ENCODE data around the gene TRPT1. TPM values are rescaled to one million over a fixed set of nuclear protein-coding genes. Genes with fewer than 3 reads are reported as not detected.

TRPT1 gene
- total and polyA plus RNA-seq, 2 donors from 2014 or later, result 39.2 to 103 TPM

DNA sequence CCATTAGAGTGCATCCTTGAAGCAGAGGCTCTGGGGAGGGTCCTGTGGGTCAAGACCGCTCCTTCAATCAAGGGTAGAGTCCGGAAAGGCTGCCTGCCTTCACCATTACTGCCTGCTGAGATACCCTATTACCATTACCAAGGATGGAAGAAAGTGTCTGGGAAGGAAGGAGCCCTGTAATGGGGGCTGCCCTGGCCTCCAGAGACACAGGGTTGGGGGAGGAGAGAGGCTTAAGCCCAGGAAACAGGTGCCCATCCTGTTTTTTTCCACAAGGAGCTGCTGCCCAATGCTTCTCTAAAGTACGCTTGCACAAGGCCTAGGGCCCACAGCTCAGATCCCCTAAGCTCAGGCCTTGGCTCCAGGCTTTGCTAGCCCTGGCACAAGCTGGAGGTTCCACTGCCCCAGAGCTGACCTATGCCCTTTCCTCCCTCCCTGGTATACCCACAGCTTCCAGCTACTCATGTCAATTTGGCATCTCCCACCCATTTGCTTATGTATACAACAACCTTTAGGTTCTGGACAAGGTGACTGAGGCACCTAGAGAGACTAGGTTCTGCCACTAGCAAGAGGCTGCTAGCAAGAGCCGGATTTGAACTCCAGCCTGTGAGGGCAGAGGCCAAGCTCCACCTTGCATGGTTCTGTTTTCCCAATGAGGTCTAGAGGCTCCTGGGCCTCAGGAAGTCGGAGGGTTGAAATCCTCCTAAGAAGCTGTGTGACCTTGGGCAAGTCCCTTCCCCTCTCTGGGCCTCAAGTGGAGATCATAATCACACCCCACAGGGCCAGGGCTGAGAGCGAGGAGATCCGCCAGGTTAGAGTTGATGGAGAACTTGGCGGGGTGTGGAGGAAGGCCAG, 23.8 kb upstream of the TRPT1 start:
- Histone ChIP-seq H3K4me1 (ENCODE audit: control insufficient read depth in 2 of 3, insufficient read depth in 2 of 3, low read depth in 1 of 3, low read length in 3 of 3) (peaks cover 0 to 39% (median 5%) of the 10 kb centered on the region in 3 donors), H3K9me3 (ENCODE audit: control insufficient read depth in 2 of 3, insufficient read depth in 1 of 3, low read length in 3 of 3) (no peaks in the 10 kb centered on the region), H3K27me3 (ENCODE audit: control insufficient read depth, insufficient read depth, low read length) (no peaks in the 10 kb centered on the region), H3K9ac (ENCODE audit: low read length in 3 of 3) (no peak overlapping the region), H3K4me3 (ENCODE audit: low read length in 3 of 3) (no peak overlapping the region), H3K27ac (ENCODE audit: low read depth in 2 of 2, low read length in 2 of 2) (no peak overlapping the region), H3K36me3 (ENCODE audit: control insufficient read depth in 2 of 3, insufficient read depth in 3 of 3, low read length in 3 of 3) (no peaks in the 10 kb centered on the region)
- DNase-seq, result no peak
- TF ChIP-seq, protein P1, sequence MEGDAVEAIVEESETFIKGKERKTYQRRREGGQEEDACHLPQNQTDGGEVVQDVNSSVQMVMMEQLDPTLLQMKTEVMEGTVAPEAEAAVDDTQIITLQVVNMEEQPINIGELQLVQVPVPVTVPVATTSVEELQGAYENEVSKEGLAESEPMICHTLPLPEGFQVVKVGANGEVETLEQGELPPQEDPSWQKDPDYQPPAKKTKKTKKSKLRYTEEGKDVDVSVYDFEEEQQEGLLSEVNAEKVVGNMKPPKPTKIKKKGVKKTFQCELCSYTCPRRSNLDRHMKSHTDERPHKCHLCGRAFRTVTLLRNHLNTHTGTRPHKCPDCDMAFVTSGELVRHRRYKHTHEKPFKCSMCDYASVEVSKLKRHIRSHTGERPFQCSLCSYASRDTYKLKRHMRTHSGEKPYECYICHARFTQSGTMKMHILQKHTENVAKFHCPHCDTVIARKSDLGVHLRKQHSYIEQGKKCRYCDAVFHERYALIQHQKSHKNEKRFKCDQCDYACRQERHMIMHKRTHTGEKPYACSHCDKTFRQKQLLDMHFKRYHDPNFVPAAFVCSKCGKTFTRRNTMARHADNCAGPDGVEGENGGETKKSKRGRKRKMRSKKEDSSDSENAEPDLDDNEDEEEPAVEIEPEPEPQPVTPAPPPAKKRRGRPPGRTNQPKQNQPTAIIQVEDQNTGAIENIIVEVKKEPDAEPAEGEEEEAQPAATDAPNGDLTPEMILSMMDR (IDR thresholded peaks at IDR 0.05; ENCODE audit: borderline replicate concordance, extremely low read depth, insufficient read depth), result no peak
- intact Hi-C loops (cut with DNase I), result no loop called here
- no peak for FAIRE-seq

DNA sequence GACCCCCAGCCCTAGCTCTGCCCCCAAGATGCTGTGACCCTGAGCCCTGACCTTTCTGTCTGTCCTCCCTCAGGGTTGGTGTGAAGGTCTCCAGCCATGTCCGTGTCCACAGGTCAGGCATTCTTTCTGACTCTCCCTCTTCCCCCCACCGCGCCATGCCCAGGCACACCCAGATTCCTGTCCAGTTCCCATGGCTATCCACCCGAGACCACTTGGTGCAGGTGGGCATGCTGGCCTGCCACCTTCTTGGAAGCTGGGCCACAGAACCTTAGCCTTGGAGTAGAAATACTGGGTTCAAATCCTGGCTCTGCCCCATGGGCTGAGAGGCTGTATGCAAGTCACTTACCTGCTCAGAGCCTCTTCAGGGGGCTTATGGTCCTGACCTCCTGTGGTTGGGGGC, 23.1 kb upstream of the TRPT1 start:
- no peaks in the 10 kb centered on the region for H3K9me3 ChIP-seq (ENCODE audit: control insufficient read depth in 2 of 3, insufficient read depth in 1 of 3, low read length in 3 of 3)
- no peaks in the 10 kb centered on the region for H3K27me3 ChIP-seq (ENCODE audit: control insufficient read depth, insufficient read depth, low read length)
- no peak overlapping the region for H3K9ac ChIP-seq (ENCODE audit: low read length in 3 of 3)
- DNase-seq (no peak), FAIRE-seq (no peak)
- H3K4me1 ChIP-seq (ENCODE audit: control insufficient read depth in 2 of 3, insufficient read depth in 2 of 3, low read depth in 1 of 3, low read length in 3 of 3), result peaks cover 0 to 37% (median 5%) of the 10 kb centered on the region in 3 donors
- no peak overlapping the region for H3K27ac ChIP-seq (ENCODE audit: low read depth in 2 of 2, low read length in 2 of 2)
- TF ChIP-seq, protein P1 (IDR thresholded peaks at IDR 0.05; ENCODE audit: borderline replicate concordance, extremely low read depth, insufficient read depth), result no peak
- H3K36me3 ChIP-seq (ENCODE audit: control insufficient read depth in 2 of 3, insufficient read depth in 3 of 3, low read length in 3 of 3), result peaks cover 0 to 1% (median 0%) of the 10 kb centered on the region in 3 donors
- intact Hi-C loops (cut with DNase I), result no loop called here
- no peak overlapping the region for H3K4me3 ChIP-seq (ENCODE audit: low read length in 3 of 3)

DNA sequence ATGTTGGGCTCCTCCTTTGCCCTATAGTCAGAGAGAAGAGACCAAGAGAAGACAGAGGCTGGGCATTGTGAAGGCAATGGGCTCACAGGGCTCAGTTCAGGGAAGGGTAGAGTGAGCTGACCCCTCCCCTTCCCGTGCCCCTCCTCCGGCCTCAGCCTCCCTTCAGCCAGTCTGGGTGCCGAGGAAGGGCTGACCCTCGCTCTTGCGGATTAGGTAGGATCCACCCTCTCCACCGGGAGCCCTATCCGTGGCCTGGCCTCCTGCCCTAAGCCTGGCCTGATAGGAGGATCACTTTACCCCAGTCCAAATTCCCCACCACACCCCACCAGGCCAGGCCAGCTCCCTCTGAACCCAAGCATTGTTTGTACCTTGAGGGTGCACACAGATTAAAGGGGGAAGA, 22.6 kb upstream of the TRPT1 start:
- intact Hi-C loops (cut with DNase I), result no loop called here

More for the DNA sequence above, 22.6 kb upstream of the TRPT1 start:
- peaks cover 0 to 37% (median 5%) of the 10 kb centered on the region in 3 donors for H3K4me1 ChIP-seq (ENCODE audit: control insufficient read depth in 2 of 3, insufficient read depth in 2 of 3, low read depth in 1 of 3, low read length in 3 of 3)
- no peak for FAIRE-seq
- no peak overlapping the region for H3K27ac ChIP-seq (ENCODE audit: low read depth in 2 of 2, low read length in 2 of 2)
- H3K27me3 ChIP-seq (ENCODE audit: control insufficient read depth, insufficient read depth, low read length), result no peaks in the 10 kb centered on the region
- no peak overlapping the region for H3K4me3 ChIP-seq (ENCODE audit: low read length in 3 of 3)
- no peak overlapping the region for H3K9ac ChIP-seq (ENCODE audit: low read length in 3 of 3)
- H3K36me3 ChIP-seq (ENCODE audit: control insufficient read depth in 2 of 3, insufficient read depth in 3 of 3, low read length in 3 of 3), result peaks cover 0 to 6% (median under 1%) of the 10 kb centered on the region in 3 donors
- no peak for DNase-seq
- no peaks in the 10 kb centered on the region for H3K9me3 ChIP-seq (ENCODE audit: control insufficient read depth in 2 of 3, insufficient read depth in 1 of 3, low read length in 3 of 3)
- TF ChIP-seq, protein P1 (IDR thresholded peaks at IDR 0.05; ENCODE audit: borderline replicate concordance, extremely low read depth, insufficient read depth), result no peak
